K562 (cell line): ENCODE data around the gene NIPAL3. TPM values are rescaled to one million over a fixed set of nuclear protein-coding genes. Genes with fewer than 3 reads are reported as not detected.
A peak's percentile ranks its signal among the peaks of the same experiment; 100 is the strongest.

Experiments
- E2F8 ChIP-seq: fragments of 450-650 bp; IDR thresholded peaks from 2 replicates; pipeline ENCODE4 v1.7.1; 2018; ENCODE audit warnings: mild to moderate bottlenecking, low read depth; ENCODE audit not compliant: partially characterized antibody
- EHMT2 ChIP-seq: fragments of 450-650 bp; IDR thresholded peaks from 2 replicates; pipeline ENCODE4 v1.6.1; 2018; ENCODE audit warnings: antibody characterized with exemption
- RBM15 ChIP-seq: fragments of 200-400 bp; formaldehyde crosslinking; IDR thresholded peaks from 2 replicates; pipeline ENCODE4 v1.6.1; 2018; ENCODE audit warnings: mild to moderate bottlenecking, low read length, moderate library complexity; ENCODE audit not compliant: insufficient read depth
- RNF2 ChIP-seq: sonication (generic); IDR thresholded peaks from 2 replicates; pipeline ENCODE4 v1.6.1; 2016
- THRA ChIP-seq: fragments of 450-650 bp; IDR thresholded peaks from 2 replicates; pipeline ENCODE4 v1.6.1; 2017; ENCODE audit warnings: mild to moderate bottlenecking, moderate library complexity
- ZBTB33 ChIP-seq: sonication (generic); formaldehyde crosslinking; IDR thresholded peaks from 2 replicates; pipeline ENCODE4 v1.8.1; 2023; ENCODE audit warnings: mild to moderate bottlenecking, missing genetic modification reagents
- ZC3H11A ChIP-seq: IDR thresholded peaks from 2 replicates; pipeline ENCODE4 v1.6.1; 2012; ENCODE audit warnings: low read depth, low read length, improper control_type of control experiment
- ZNF395 ChIP-seq: fragments of 200-800 bp; sonication (Bioruptor generic); IDR thresholded peaks from 2 replicates; pipeline ENCODE4 v1.6.1; 2017; ENCODE audit warnings: missing genetic modification characterization, missing compliant biosample characterization
- ZNF583 ChIP-seq: fragments of 250-450 bp; sonication (Bioruptor Pico); IDR thresholded peaks from 2 replicates; pipeline ENCODE4 v1.4.0; 2020
- polyA plus RNA-seq, 8 experiments: library from polyadenylated mRNA; depleted of rRNA in 4 of 8; stranded (reverse) in 5 of 8; unstranded in 3 of 8; fragments of >200 nt; fragmentation: Nextera tagmentation in 2 of 8; fragmentation: Illumina TruSeq in 1 of 8; extraction: Ambion mirVana in 2 of 8; extraction: Trizol in 1 of 8; gene quantifications; 2 replicates each; pipeline versions ENCODE4 v1.2.1 to v1.2.3, GENCODE V29; 2011 to 2014; ENCODE audit warnings: inconsistent platforms in 1 of 8, missing spikeins in 1 of 8
- total RNA-seq, 7 experiments: library from RNA; depleted of rRNA in 6 of 7; stranded (reverse); fragments of >200 nt in 6 of 7; fragmentation: Illumina TruSeq in 2 of 7; extraction: Trizol in 2 of 7; gene quantifications; 2 replicates each; pipeline versions ENCODE4 v1.2.1 to v1.2.3, GENCODE V29; 2011 to 2021; ENCODE audit warnings: low replicate concordance in 1 of 7
- TF ChIP-seq, protein P1 (sequence below): sonication (generic); formaldehyde crosslinking; IDR thresholded peaks from 2 replicates; pipeline ENCODE4 v1.8.0; 2022; ENCODE audit warnings: mild to moderate bottlenecking, missing genetic modification reagents, borderline replicate concordance
- TF ChIP-seq, protein P2 (sequence below): sonication (generic); formaldehyde crosslinking; IDR thresholded peaks from 2 replicates; pipeline ENCODE4 v1.9.0; 2022; ENCODE audit warnings: mild to moderate bottlenecking, missing genetic modification reagents
- TF ChIP-seq, protein P3 (sequence below): fragments of 200-800 bp; sonication (Bioruptor generic); IDR thresholded peaks from 2 replicates; pipeline ENCODE4 v1.6.1; 2017; ENCODE audit warnings: missing genetic modification characterization, missing compliant biosample characterization
- TF ChIP-seq, protein P4 (sequence below): fragments of 450-650 bp; IDR thresholded peaks from 2 replicates; pipeline ENCODE4 v1.6.1; 2016; ENCODE audit warnings: low read depth, mild to moderate bottlenecking, moderate library complexity

NIPAL3 gene
- total and polyA plus RNA-seq, 9 of the 15 experiments (the other 6 are each of a cell fraction or from before 2014, with no cell fraction given): 10.5 to 26.3 (median 16.0) TPM

- TF ChIP-seq THRA (no peak), ZC3H11A (no peak), ZNF395 (CRISPR knock-in tag) (peak; percentile 76), ZNF583 (CRISPR knock-in tag) (0 out of 2 replicates have a peak, but pooled peaks have one; percentile 42), RBM15 (no peak), E2F8 (no peak), EHMT2 (0 out of 2 replicates have a peak, but pooled peaks have one; percentile 13), RNF2 (peak; percentile 34; the same call in 1 of the 2 replicates), ZBTB33 (CRISPR knock-in tag) (peak; percentile 77)
- TF ChIP-seq, protein P1, sequence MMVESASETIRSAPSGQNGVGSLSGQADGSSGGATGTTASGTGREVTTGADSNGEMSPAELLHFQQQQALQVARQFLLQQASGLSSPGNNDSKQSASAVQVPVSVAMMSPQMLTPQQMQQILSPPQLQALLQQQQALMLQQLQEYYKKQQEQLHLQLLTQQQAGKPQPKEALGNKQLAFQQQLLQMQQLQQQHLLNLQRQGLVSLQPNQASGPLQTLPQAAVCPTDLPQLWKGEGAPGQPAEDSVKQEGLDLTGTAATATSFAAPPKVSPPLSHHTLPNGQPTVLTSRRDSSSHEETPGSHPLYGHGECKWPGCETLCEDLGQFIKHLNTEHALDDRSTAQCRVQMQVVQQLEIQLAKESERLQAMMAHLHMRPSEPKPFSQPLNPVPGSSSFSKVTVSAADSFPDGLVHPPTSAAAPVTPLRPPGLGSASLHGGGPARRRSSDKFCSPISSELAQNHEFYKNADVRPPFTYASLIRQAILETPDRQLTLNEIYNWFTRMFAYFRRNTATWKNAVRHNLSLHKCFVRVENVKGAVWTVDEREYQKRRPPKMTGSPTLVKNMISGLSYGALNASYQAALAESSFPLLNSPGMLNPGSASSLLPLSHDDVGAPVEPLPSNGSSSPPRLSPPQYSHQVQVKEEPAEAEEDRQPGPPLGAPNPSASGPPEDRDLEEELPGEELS (CRISPR knock-in tag): no peak
- TF ChIP-seq, protein P2, sequence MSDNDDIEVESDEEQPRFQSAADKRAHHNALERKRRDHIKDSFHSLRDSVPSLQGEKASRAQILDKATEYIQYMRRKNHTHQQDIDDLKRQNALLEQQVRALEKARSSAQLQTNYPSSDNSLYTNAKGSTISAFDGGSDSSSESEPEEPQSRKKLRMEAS (CRISPR knock-in tag): peak; percentile 24; the same call in 1 of the 2 replicates
- TF ChIP-seq, protein P3, sequence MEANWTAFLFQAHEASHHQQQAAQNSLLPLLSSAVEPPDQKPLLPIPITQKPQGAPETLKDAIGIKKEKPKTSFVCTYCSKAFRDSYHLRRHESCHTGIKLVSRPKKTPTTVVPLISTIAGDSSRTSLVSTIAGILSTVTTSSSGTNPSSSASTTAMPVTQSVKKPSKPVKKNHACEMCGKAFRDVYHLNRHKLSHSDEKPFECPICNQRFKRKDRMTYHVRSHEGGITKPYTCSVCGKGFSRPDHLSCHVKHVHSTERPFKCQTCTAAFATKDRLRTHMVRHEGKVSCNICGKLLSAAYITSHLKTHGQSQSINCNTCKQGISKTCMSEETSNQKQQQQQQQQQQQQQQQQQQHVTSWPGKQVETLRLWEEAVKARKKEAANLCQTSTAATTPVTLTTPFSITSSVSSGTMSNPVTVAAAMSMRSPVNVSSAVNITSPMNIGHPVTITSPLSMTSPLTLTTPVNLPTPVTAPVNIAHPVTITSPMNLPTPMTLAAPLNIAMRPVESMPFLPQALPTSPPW (CRISPR knock-in tag): 0 out of 2 replicates have a peak, but pooled peaks have one; percentile 18
- TF ChIP-seq, protein P4, sequence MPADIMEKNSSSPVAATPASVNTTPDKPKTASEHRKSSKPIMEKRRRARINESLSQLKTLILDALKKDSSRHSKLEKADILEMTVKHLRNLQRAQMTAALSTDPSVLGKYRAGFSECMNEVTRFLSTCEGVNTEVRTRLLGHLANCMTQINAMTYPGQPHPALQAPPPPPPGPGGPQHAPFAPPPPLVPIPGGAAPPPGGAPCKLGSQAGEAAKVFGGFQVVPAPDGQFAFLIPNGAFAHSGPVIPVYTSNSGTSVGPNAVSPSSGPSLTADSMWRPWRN: no peak
These were observed 1.2 kb downstream of the NIPAL3 start (continued) for GRCh38 chr1:24416666-24417391.
